Right lobe of liver (tissue), 6 donors: Measurements from ENCODE around the gene PIGC. TPM values are rescaled to one million over a fixed set of nuclear protein-coding genes. Genes with fewer than 3 reads are reported as not detected.

Experiments used
- ATAC-seq, 4 donors: fragments of 200-7000 bp; cut with Tn5 transposase; one replicate each; pipeline ENCODE4 v1.9.1; 2020; ENCODE audit warnings: mild to moderate bottlenecking in 4 of 4, moderate library complexity in 4 of 4
- DNase-seq, 3 donors: peaks; one replicate each; pipeline ENCODE4 v3.0.0-alpha.2; 2020
- H3K27ac ChIP-seq, 3 donors: fragments of 200-600 bp; one replicate each; pipeline ENCODE4 v1.8.0; 2022
- H3K27me3 ChIP-seq, 2 donors: fragments of 200-600 bp; one replicate each; pipeline ENCODE4 v1.8.0; 2022
- H3K36me3 ChIP-seq, 4 donors: fragments of 200-600 bp; sonication (generic) in 1 of 4; one replicate each; pipeline versions ENCODE4 v1.5.1 to v1.8.0; 2017 to 2022; ENCODE audit warnings: control low read depth in 1 of 4
- H3K4me1 ChIP-seq, 4 donors: fragments of 200-600 bp; sonication (generic) in 1 of 4; one replicate each; pipeline versions ENCODE4 v1.5.1 to v1.8.0; 2017 to 2022; ENCODE audit warnings: control low read depth in 1 of 4
- H3K4me3 ChIP-seq, 3 donors: fragments of 200-600 bp; one replicate each; pipeline ENCODE4 v1.8.0; 2022
- H3K9me3 ChIP-seq, 4 donors: fragments of 200-600 bp; sonication (generic) in 1 of 4; one replicate each; pipeline versions ENCODE4 v1.5.1 to v1.8.0; 2017 to 2022; ENCODE audit warnings: control low read depth in 1 of 4
- CTCF ChIP-seq, 4 donors: fragments of 200-600 bp in 3 of 4; fragments of 450-650 bp in 1 of 4; IDR thresholded peaks; one replicate each; pipeline versions ENCODE4 v1.5.1 to v1.8.0; 2016 to 2022; ENCODE audit warnings: antibody characterized with exemption in 4 of 4, mild to moderate bottlenecking in 2 of 4
- POLR2A ChIP-seq: fragments of 450-650 bp; IDR thresholded peaks from one replicate; pipeline ENCODE4 v1.6.1; 2017; ENCODE audit warnings: antibody characterized with exemption, mild to moderate bottlenecking
- WGBS: methylation state at CpG from one replicate; pipeline ENCODE4 v1.1.6; 2018; ENCODE audit warnings: low coverage, low lambda C conversion rate; ENCODE audit not compliant: insufficient coverage; ENCODE audit errors: missing lambda C conversion rate; 5-methylcytosine and 5-hydroxymethylcytosine counted together
- intact Hi-C, 2 donors: fragments of 100-400 bp; cut with DNase I; formaldehyde crosslinking; loops; one replicate each; pipeline versions ENCODE4 v1.11.2 to v1.14.1; 2022
- total RNA-seq, 6 experiments: library from RNA; depleted of rRNA in 2 of 6; stranded (reverse); fragments of >200 nt in 2 of 6; fragmentation: NEBNext Ultra II Directional in 3 of 6; extraction: Animal tissue kit (Norgen Biotek cat#: 25700) in 3 of 6; gene quantifications; one replicate each; pipeline versions ENCODE4 v1.1.0 to v1.2.4, GENCODE V29; 2016 to 2023
- donor health status: DM: no; HTN: yes; CAD: no.
- donor health status: DM: no; HTN: no; CAD: no.
- donor health status: DM: no; HTN: no; CAD: no.
- donor health status: DM: no; HTN: yes; CAD: no.
- donor health status: DM: no; HTN: yes; CAD: no.

The PIGC gene
- total RNA-seq, 6 experiments from 2014 or later = 6.7 to 12.0 (median 8.7) TPM

- Histone ChIP-seq H3K4me1 (no peaks in the 10 kb centered on the region), H3K9me3 (no peaks in the 10 kb centered on the region), H3K4me3 (no peak overlapping the region), H3K27me3 (no peaks in the 10 kb centered on the region), H3K36me3 (no peaks in the 10 kb centered on the region), H3K27ac (no peak overlapping the region)
- no peak for ATAC-seq
- no peak for DNase-seq
- TF ChIP-seq CTCF (IDR thresholded peaks at IDR 0.05) (no peak), POLR2A (no peak)
- intact Hi-C loops = no loop called here
- 78% methylated on average over 2 of the region's 2 CpGs for WGBS
Observed at GRCh38 chr1:172423336-172423735, 20.5 kb downstream of the PIGC start.

GRCh38 chr1:172421974-172422604, 21.8 kb downstream of the PIGC start:
- intact Hi-C loops = no loop called here
- TF ChIP-seq CTCF (IDR thresholded peaks at IDR 0.05) = no peak
- TF ChIP-seq POLR2A = no peak
- ATAC-seq = no peak

GRCh38 chr1:172420385-172420784, 23.5 kb downstream of the PIGC start, which contains the start of gene C1orf105:
Gene C1orf105, plus strand, starts transcription at chr1:172420685. Its CDS starts 201 bp downstream, at chr1:172420886.
- intact Hi-C loops = no loop called here
- Histone ChIP-seq H3K36me3 (no peaks in the 10 kb centered on the region), H3K4me3 (no peak within 1 kb of the TSS), H3K27ac (no peak within 1 kb of the TSS), H3K9me3 (no peaks in the 10 kb centered on the region), H3K4me1 (no peaks in the 10 kb centered on the region), H3K27me3 (no peaks in the 10 kb centered on the region)
- DNase-seq = no peak
- ATAC-seq = no peak
- TF ChIP-seq CTCF (IDR thresholded peaks at IDR 0.05) (no peak), POLR2A (no peak)
- 82% methylated on average over 1 of the region's 1 CpG for WGBS

More at GRCh38 chr1:172421974-172422604, 21.8 kb downstream of the PIGC start:
- Histone ChIP-seq H3K36me3 (no peaks in the 10 kb centered on the region), H3K4me3 (no peak overlapping the region), H3K27me3 (no peaks in the 10 kb centered on the region), H3K4me1 (no peaks in the 10 kb centered on the region), H3K27ac (no peak overlapping the region), H3K9me3 (no peaks in the 10 kb centered on the region)
- DNase-seq = no peak
- whole genome bisulfite sequencing = 96% methylated on average over 3 of the region's 5 CpGs

GRCh38 chr1:172417557-172417956, 26.3 kb downstream of the PIGC start:
- Histone ChIP-seq H3K27me3 (no peaks in the 10 kb centered on the region), H3K4me1 (no peaks in the 10 kb centered on the region), H3K27ac (no peak overlapping the region), H3K9me3 (no peaks in the 10 kb centered on the region), H3K36me3 (no peaks in the 10 kb centered on the region), H3K4me3 (no peak overlapping the region)
- intact Hi-C loops = no loop called here
- WGBS = 71% methylated on average over 1 of the region's 1 CpG
- DNase-seq (no peak), ATAC-seq (peak in 1 of 4 donors; percentile 62)
- TF ChIP-seq CTCF (IDR thresholded peaks at IDR 0.05) = no peak
- no peak for TF ChIP-seq POLR2A
